Activated naive CD4-positive, alpha-beta T cell treated with anti-CD3 and anti-CD28 coated beads, Interleukin-2, amount 10 ng/mL, durations not matched to agents 7 days and 5 days (primary cell): ENCODE results near the gene CFAP77.
"Not testable (repeated sequence)": the region's sequence is repeated elsewhere in the genome, so short reads cannot be mapped to it uniquely, and the experiment has no call there.

Source experiments
- CTCF ChIA-PET: fragments of 350-600 bp; sonication (Branson Sonifier 250); formaldehyde crosslinking; loops from one replicate; lab custom pipeline; 2021; ENCODE audit warnings: antibody characterized with exemption; lab: Charles Lee
- DNase-seq: peaks from one replicate; pipeline ENCODE4 v3.0.0-alpha.2; 2020
- H3K27ac Mint-ChIP-seq: one replicate; pipeline ENCODE4 v1.8.0; 2021; ENCODE audit warnings: mild to moderate bottlenecking, moderate library complexity, mixed read lengths
- H3K27me3 Mint-ChIP-seq: one replicate; pipeline ENCODE4 v1.8.0; 2021; ENCODE audit warnings: mild to moderate bottlenecking, mixed read lengths
- H3K36me3 Mint-ChIP-seq: one replicate; pipeline ENCODE4 v1.8.0; 2021; ENCODE audit warnings: mixed read lengths
- H3K4me1 Mint-ChIP-seq: one replicate; pipeline ENCODE4 v1.8.0; 2021; ENCODE audit warnings: mixed read lengths
- H3K4me3 Mint-ChIP-seq: one replicate; pipeline ENCODE4 v1.8.0; 2021; ENCODE audit warnings: mild to moderate bottlenecking, moderate library complexity, mixed read lengths
- H3K9me3 Mint-ChIP-seq: one replicate; pipeline ENCODE4 v1.8.0; 2021; ENCODE audit warnings: mixed read lengths

CFAP77 gene

GRCh38 chr9:132551556-132551955, 141.5 kb downstream of the CFAP77 start:
- no peak for DNase-seq
- CTCF ChIA-PET: no interaction called here
- Mint-ChIP-seq H3K27ac (no peak overlapping the region), H3K4me1 (no peaks in the 10 kb centered on the region), H3K36me3 (no peaks in the 10 kb centered on the region), H3K27me3 (peaks cover 30% of the 10 kb centered on the region), H3K4me3 (no peak overlapping the region), H3K9me3 (no peaks in the 10 kb centered on the region)

DNA sequence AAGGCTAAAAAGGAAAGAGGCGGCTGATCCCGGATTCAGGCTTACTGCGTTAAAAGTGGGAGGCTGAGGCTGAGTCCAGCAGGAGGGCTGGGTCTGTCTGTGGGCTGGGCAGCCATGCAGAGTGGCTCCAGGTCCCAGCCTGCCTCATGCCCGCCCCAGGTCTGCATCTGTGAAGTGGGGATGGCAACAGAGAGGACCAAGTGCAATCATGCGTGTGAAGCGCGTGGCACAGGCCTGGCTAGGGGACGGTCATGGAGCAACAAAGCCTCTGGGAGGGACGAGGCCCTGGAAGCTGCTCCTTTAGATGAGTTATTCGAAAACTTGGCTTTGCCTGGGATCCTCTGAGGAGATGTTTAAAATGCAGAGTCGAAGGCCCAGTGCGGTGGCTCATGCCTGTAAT, 142.0 kb downstream of the CFAP77 start:
- Mint-ChIP-seq H3K36me3 (no peaks in the 10 kb centered on the region), H3K4me3 (no peak overlapping the region), H3K4me1 (no peaks in the 10 kb centered on the region), H3K27me3 (peaks cover 29% of the 10 kb centered on the region), H3K9me3 (no peaks in the 10 kb centered on the region), H3K27ac (no peak overlapping the region)
- no peak for DNase-seq
- CTCF ChIA-PET: no interaction called here

DNA sequence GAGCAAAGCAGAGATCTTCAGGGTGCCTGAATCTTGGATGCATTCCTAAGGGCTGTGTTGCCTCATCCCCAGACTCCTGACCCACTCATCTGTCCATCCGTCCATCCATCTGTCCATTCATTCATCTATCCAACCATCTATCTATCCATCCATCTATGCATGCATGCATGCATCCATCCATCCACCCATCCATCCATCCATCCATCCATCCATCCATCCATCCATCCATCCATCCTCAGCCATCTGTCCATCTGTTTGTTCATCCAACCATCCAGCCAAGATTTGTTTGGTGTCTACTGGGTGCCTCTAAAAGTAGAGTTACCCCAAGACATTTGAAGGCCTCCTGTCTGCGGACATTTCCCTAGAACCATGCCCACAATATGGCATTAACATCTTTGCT, 144.7 kb downstream of the CFAP77 start:
- no peak overlapping the region for H3K27ac Mint-ChIP-seq

GRCh38 chr9:132555528-132555927, 145.5 kb downstream of the CFAP77 start:
- Mint-ChIP-seq H3K27me3 (peaks cover 33% of the 10 kb centered on the region), H3K4me3 (no peak overlapping the region), H3K9me3 (peaks cover under 1% of the 10 kb centered on the region), H3K36me3 (no peaks in the 10 kb centered on the region), H3K4me1 (peaks cover under 1% of the 10 kb centered on the region), H3K27ac (no peak overlapping the region)
- no peak for DNase-seq
- CTCF ChIA-PET: no interaction called here

More for the DNA sequence above, 144.7 kb downstream of the CFAP77 start:
- no peaks in the 10 kb centered on the region for H3K36me3 Mint-ChIP-seq
- no peaks in the 10 kb centered on the region for H3K9me3 Mint-ChIP-seq
- H3K27me3 Mint-ChIP-seq: peaks cover 27% of the 10 kb centered on the region
- no peak overlapping the region for H3K4me3 Mint-ChIP-seq
- no peaks in the 10 kb centered on the region for H3K4me1 Mint-ChIP-seq
- no peak for DNase-seq
- CTCF ChIA-PET: no interaction called here

DNA sequence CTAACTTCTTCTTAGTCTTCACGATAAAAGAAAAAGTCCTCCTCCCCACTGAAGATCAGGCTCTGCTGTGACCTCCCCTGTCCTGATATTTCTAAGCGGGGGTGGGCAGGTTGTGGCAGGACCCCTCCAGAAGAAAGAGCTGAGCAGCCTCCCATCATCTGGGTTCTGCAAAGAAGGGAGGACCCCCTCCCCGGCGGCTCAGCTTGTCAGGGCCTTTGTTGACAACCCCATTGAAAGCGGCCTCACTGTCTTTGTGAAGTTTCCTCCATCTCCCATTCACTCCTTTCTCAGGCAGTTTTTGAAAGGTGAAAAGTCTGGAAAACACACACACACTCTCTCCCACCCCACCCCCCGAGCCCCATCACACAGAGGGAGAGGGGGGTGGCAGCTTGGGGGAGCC, 146.2 kb downstream of the CFAP77 start:
- no peak overlapping the region for H3K27ac Mint-ChIP-seq
- peaks cover 3% of the 10 kb centered on the region for H3K4me1 Mint-ChIP-seq
- H3K9me3 Mint-ChIP-seq: peaks cover 3% of the 10 kb centered on the region
- H3K27me3 Mint-ChIP-seq: peaks cover 35% of the 10 kb centered on the region
- no peak for DNase-seq
- no peaks in the 10 kb centered on the region for H3K36me3 Mint-ChIP-seq
- CTCF ChIA-PET: interaction anchor here (0.5 kb wide), 1 partner anchor 555 kb away, joined by 3 read pairs; no protein-coding TSS in a partner anchor
- no peak overlapping the region for H3K4me3 Mint-ChIP-seq

GRCh38 chr9:132556714-132557113, 146.7 kb downstream of the CFAP77 start:
- H3K4me1 Mint-ChIP-seq: peaks cover 3% of the 10 kb centered on the region
- no peak overlapping the region for H3K4me3 Mint-ChIP-seq
- no peak overlapping the region for H3K27ac Mint-ChIP-seq
- no peaks in the 10 kb centered on the region for H3K36me3 Mint-ChIP-seq
- H3K9me3 Mint-ChIP-seq: peaks cover 3% of the 10 kb centered on the region
- CTCF ChIA-PET: no interaction called here
- peaks cover 40% of the 10 kb centered on the region for H3K27me3 Mint-ChIP-seq
- no peak for DNase-seq

DNA sequence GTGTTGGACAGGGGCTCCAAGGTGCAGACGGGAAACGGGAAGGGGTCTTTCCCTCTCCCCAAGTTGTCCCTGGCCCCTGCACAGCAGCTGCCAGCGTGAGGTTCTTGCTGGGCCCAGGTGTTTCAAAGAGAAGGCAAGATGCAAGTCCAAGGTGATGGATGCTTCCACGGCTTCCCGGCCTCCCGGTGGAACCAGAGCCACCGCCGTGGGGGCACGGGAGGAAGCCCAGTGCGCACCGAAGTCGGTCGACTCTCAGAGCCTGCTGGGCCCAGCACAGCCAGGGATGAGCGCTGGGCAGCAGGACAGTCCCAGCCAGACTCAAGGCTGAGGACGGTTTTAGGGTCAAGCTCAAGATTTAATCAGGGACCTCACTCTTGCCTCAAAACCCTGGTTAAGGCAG, 147.1 kb downstream of the CFAP77 start:
- H3K9me3 Mint-ChIP-seq: peaks cover 3% of the 10 kb centered on the region
- CTCF ChIA-PET: no interaction called here
- no peak overlapping the region for H3K27ac Mint-ChIP-seq
- H3K4me3 Mint-ChIP-seq: no peak overlapping the region
- peaks cover 3% of the 10 kb centered on the region for H3K4me1 Mint-ChIP-seq
- H3K36me3 Mint-ChIP-seq: no peaks in the 10 kb centered on the region
- no peak for DNase-seq
- H3K27me3 Mint-ChIP-seq: peaks cover 44% of the 10 kb centered on the region

GRCh38 chr9:132559711-132560110, 149.7 kb downstream of the CFAP77 start:
- Mint-ChIP-seq H3K9me3 (peaks cover 3% of the 10 kb centered on the region), H3K4me3 (no peak overlapping the region)
- CTCF ChIA-PET: no interaction called here

GRCh38 chr9:132560616-132561202, 150.7 kb downstream of the CFAP77 start:
- no peaks in the 10 kb centered on the region for H3K36me3 Mint-ChIP-seq
- H3K27ac Mint-ChIP-seq: no peak overlapping the region
- H3K9me3 Mint-ChIP-seq: peaks cover 3% of the 10 kb centered on the region
- H3K4me1 Mint-ChIP-seq: peaks cover 3% of the 10 kb centered on the region
- no peak overlapping the region for H3K4me3 Mint-ChIP-seq
- no peak for DNase-seq
- CTCF ChIA-PET: interaction anchor here (0.6 kb wide), 2 partner anchors 123 to 141 kb away, joined by 3 read pairs; no protein-coding TSS in a partner anchor
- H3K27me3 Mint-ChIP-seq: peaks cover 64% of the 10 kb centered on the region

More at GRCh38 chr9:132559711-132560110, 149.7 kb downstream of the CFAP77 start:
- peaks cover 3% of the 10 kb centered on the region for H3K4me1 Mint-ChIP-seq
- no peak for DNase-seq
- no peak overlapping the region for H3K27ac Mint-ChIP-seq
- no peaks in the 10 kb centered on the region for H3K36me3 Mint-ChIP-seq
- peaks cover 56% of the 10 kb centered on the region for H3K27me3 Mint-ChIP-seq

GRCh38 chr9:132562306-132562573, 152.2 kb downstream of the CFAP77 start:
- H3K4me1 Mint-ChIP-seq: peaks cover 3% of the 10 kb centered on the region
- CTCF ChIA-PET: interaction anchor here (1.1 kb wide), 1 partner anchor 150 kb away, joined by 4 read pairs; no protein-coding TSS in a partner anchor
- no peak for DNase-seq
- no peak overlapping the region for H3K27ac Mint-ChIP-seq
- peaks cover 3% of the 10 kb centered on the region for H3K9me3 Mint-ChIP-seq
- H3K36me3 Mint-ChIP-seq: no peaks in the 10 kb centered on the region
- peaks cover 58% of the 10 kb centered on the region for H3K27me3 Mint-ChIP-seq
- no peak overlapping the region for H3K4me3 Mint-ChIP-seq

GRCh38 chr9:132564526-132564925, 154.5 kb downstream of the CFAP77 start:
- H3K27ac Mint-ChIP-seq: no peak overlapping the region
- CTCF ChIA-PET: interaction anchor here (2.2 kb wide), 1 partner anchor 152 kb away, joined by 6 read pairs; no protein-coding TSS in a partner anchor

GRCh38 chr9:132568787-132569186, 158.8 kb downstream of the CFAP77 start:
- H3K27ac Mint-ChIP-seq, CTCF ChIA-PET, H3K4me3 Mint-ChIP-seq, H3K9me3 Mint-ChIP-seq, H3K4me1 Mint-ChIP-seq, H3K36me3 Mint-ChIP-seq, DNase-seq: not testable (repeated sequence)
- H3K27me3 Mint-ChIP-seq: peaks cover 30% of the 10 kb centered on the region

More at GRCh38 chr9:132564526-132564925, 154.5 kb downstream of the CFAP77 start:
- Mint-ChIP-seq H3K4me3 (no peak overlapping the region), H3K36me3 (no peaks in the 10 kb centered on the region), H3K27me3 (peaks cover 53% of the 10 kb centered on the region), H3K9me3 (peaks cover 3% of the 10 kb centered on the region), H3K4me1 (peaks cover 3% of the 10 kb centered on the region)
- no peak for DNase-seq

GRCh38 chr9:132571806-132572600, 162.0 kb downstream of the CFAP77 start:
- Mint-ChIP-seq H3K9me3 (no peaks in the 10 kb centered on the region), H3K4me3 (no peak overlapping the region), H3K36me3 (no peaks in the 10 kb centered on the region), H3K27me3 (peaks cover 40% of the 10 kb centered on the region), H3K27ac (no peak overlapping the region), H3K4me1 (no peaks in the 10 kb centered on the region)
- CTCF ChIA-PET: interaction anchor here (6.5 kb wide), 1 partner anchor 159 kb away, joined by 57 read pairs; no protein-coding TSS in a partner anchor
- DNase-seq: no peak

GRCh38 chr9:132572921-132573320, 162.9 kb downstream of the CFAP77 start:
- DNase-seq: no peak
- Mint-ChIP-seq H3K4me3 (no peak overlapping the region), H3K4me1 (no peaks in the 10 kb centered on the region), H3K36me3 (no peaks in the 10 kb centered on the region), H3K27me3 (peaks cover 50% of the 10 kb centered on the region), H3K27ac (no peak overlapping the region), H3K9me3 (no peaks in the 10 kb centered on the region)
- CTCF ChIA-PET: interaction anchor here (1.6 to 6.5 kb wide), 2 partner anchors 160 to 163 kb away, joined by 4 to 57 read pairs; partner anchors contain the start of gene CFAP77
